Islet of Langerhans (tissue), 1 donor: Measurements from ENCODE around the gene GAD1.

Source experiments
- FAIRE-seq: peaks from one replicate; lab custom pipeline; 2011; peaks lifted over from hg19 to GRCh38; lab: Jason Lieb, UNC

Gene GAD1

DNA sequence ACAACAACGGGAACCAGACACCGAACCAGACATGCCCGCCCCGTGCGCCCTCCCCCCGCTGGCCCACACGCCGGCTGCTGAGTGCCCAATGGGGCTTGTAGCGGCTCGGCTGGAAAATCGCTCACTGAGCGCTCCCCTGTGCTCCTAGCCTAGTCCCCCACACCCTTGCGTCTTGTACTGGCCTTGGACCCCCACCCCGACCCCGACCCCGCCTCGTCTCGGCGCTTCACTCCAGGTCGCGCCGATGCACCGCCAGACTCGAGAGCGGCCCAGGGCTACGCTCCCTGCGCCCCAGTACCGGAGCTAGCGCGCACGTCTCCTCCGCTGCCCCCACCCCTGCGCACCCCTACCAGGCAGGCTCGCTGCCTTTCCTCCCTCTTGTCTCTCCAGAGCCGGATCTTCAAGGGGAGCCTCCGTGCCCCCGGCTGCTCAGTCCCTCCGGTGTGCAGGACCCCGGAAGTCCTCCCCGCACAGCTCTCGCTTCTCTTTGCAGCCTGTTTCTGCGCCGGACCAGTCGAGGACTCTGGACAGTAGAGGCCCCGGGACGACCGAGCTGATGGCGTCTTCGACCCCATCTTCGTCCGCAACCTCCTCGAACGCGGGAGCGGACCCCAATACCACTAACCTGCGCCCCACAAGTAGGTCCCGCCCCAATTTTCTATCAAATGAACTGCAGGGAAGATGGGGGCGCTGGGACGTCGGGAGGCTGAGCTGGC lies 1.5 kb downstream of the GAD1 start:
- no peak for FAIRE-seq

DNA sequence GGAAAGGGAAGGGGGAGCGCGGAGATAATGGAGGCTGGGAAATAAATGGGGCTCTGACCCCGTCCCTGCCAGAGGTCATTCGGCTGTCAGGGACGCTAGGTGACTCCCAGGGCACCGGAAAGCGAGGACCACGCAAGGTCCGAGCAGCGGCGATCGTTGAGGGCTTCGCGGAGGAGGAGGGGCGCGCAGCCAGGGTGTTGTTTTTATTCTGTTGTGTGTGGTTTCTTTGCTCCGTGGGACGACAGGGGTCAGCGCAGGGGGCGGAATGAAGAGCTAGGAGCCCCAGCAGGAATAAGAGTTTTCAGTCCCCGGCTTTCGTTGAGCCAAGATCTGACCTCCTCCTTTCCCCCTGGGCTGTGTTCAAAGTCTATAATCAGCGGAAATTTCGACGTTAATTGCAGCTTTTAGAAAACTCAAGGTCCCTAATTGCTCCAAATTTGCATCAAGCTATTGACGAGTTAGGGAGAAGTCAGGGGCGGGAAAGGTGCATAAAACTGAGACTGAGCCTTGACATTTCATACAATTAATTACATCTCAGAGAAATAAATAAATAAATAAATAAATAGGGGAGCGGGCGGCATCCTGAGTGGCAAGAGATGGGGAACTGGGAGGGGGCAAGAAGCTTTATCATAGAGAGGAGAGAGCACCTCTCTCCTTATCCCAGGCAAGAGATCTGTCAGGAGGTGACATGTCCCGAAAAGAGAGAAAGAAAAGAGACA lies 2.2 kb downstream of the GAD1 start:
- FAIRE-seq = no peak

DNA sequence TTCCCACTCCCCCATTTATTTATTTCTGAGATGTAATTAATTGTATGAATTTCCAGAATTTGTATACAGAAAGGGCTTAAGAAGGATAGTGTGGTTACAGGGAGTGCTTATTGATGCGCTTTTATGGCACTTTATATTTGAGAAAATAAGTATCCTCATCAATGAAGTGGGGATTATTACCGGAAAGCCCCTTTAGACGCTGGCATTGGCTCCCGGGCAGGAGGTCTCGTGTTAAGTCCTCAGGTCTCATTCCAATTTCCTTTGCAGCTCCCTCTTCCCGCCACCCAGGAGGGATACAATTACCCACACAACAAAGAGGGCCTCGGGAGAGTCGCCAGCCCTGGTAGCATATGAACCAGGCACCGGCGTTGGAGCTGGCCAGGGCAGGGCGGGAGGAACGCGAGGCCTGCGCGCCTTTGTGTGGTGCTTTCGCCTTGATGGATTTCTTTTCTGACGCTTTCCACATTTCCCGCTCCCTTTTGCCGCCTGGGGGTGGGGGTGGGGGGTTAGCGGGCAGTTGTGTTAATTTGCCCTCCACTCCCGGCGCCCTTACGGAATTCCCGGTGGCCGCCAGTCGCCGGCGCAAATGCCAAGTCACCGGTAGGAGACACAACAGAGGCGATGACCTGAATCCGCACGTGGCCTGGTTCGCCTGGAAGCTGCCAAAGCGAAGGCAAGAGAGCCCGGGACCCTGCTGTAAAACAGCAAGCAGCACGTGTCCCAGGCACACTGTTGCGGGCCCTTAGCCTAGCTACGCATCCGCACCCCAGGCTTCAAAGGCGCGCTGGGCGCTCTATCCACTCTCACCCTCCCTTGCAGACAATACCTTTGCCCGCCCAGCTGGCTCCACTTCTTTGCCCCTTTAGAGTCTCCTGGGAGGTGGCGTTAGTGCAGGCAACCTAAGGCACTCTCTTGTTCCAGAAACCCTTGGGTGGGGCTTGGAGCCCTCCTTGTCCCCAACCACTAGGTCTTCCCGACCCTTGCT lies 3.3 kb downstream of the GAD1 start:
- no peak for FAIRE-seq

DNA sequence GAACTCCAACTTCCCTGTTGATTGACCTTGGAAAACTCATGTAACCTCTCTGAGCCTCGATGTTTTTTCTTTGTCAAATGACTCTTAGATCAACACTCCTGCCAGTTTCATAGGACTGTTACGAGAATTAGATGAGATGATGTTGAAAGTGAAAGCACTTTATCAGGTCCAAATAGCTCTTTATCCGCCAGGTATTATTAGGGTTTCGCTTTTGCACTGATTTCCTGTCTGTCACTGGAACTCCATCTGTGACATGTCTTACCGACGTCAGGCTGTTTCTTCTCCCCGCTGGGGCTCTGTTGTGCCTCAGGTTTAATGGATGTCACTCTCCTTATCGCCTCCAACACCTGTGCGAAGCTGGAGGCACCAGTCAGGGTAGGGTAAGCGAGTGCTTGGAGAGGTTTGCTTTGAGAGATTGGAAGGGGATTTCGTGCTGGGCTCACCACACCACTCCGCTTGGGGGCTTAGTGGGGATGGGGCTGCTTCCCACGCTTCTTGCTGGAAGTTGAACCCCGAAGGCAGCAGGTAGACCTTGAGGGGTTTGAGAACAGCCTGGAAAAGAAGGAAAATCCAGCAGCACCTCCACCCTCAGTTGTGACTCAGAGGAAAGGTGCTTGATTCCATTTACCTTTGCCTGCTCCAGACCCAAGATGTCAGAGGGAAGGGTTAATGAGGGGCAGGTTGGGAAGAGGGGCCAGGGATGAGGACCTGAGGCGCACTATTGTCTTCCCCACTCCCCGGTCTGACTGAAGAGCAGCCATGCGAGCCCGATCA lies 4.3 kb downstream of the GAD1 start:
- FAIRE-seq = peak; percentile 5

DNA sequence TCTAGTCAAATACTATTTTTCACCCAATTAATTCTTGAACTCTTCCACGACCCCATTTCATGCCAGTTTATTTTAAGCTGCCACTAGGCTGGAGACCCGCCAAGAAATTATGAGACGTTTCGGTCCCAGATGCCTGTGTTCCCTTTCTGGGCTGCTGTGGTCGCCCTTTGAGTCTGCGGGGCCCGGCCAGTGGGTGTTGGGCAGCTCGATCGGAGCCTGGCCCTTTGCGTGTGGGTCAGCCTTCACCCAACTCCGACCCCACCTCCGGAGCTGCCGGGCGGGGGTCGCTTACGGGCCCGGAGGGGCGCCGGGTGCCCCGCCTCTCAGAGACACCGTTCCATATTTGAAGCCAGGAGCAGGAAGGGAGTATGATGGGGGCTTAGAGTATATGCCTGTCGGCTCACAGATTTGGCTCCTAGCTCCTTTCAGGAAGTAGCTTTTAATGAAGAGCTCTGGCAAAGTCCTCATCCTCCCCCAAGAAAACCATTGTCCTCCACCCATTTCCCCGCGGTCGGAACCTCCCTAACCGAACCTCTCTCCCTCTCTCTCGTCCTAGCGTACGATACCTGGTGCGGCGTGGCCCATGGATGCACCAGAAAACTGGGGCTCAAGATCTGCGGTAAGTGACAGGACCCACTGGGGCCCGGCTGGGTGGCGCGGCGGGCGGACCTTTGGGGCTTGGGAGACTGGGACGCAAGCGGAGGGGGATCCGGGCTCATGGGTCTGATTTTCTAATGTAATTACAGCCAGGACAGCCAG lies 5.0 kb downstream of the GAD1 start:
- no peak for FAIRE-seq

DNA sequence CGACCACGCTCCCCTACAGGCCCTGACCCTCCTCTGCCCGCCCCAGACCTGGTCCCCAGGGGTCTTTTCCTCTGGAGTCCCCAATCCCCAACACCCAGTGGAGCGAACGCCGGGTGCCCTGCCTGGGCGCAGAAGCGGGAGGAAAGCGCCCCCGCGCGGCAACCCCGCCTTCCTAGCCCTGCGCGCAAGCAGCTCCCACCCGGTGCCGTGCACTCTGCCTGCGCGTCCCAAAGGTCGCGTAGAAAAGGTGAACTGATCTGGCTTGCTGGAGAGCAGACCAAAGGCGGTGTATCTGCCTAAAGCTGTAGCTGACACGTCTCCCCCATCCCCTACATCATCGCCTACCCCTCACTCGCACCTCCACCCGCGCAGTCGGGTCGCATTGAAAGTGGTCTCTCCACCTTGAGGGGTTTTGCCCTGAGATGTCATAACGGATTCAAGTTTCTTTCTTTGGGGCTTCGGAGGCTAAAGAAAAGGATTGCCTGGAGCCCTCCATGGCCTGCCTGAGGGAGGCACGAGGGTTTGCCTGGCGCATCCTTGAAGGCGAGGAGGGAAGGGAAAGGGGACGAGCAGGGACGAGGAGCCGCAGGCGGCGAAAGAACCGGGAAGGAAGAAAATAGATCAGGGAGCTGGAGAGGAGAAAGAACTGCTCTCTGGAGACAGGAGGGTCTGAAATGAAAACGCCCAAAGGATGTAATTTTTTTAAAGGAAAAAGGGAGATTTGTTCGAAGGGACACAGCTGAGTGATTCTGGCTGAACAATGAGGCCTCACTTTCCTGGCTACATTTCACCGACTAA lies 5.8 kb downstream of the GAD1 start:
- no peak for FAIRE-seq

DNA sequence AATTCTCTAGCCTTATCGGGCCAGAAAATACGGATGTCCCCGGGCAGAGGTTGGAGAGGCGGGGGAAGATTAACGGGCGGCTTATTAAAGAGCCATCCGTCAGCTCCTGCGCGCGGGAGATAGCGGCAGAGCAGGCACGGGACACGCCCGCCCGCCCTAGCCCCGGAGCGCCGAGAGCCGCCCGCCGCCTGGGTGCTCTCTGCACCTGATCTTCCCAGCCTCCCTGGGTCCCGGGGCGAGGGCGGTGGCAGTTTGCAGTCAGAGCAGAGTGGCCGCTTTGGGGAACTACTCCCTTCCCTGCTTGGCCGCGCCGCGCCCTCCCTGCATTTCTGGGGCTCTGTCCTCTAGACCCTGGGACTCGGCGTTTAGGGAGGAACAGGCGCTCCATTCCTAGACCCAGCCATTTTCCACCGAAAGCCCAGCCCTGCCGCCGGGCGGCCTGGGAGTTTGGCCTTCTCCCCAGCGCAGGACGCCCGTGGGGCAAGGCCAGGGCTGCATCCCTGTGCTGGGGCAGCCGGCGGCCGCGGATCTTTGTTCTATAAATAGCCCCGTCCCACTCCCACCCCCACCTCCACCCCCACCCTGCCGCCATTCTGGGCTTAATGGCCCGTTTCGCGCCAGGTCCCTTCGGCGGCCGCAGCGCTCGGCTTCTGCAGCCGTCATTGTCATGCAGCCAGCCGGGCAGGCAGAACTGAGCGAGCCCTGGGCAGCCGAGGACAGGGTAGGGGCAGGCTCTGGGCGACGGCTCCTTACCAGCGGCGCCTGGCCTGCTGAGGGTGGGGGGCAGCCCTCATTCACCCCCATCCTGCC lies 6.6 kb downstream of the GAD1 start:
- no peak for FAIRE-seq

DNA sequence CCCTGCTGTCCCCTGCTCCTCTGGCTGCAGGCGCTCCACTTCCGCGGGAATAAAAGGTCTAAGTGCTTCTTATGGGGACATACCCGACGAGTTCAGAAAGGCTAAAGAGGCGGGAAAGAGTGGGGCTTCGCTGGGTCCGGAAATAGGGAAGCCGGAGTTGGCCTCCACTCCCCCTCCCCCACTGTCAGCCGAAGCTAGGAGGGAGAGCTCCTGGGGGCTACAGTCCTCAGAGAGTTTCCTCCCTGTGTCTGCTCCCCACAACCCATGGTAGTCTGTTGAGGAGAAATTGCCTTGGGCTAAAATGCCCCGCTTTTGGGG lies 7.2 kb downstream of the GAD1 start:
- FAIRE-seq = no peak

DNA sequence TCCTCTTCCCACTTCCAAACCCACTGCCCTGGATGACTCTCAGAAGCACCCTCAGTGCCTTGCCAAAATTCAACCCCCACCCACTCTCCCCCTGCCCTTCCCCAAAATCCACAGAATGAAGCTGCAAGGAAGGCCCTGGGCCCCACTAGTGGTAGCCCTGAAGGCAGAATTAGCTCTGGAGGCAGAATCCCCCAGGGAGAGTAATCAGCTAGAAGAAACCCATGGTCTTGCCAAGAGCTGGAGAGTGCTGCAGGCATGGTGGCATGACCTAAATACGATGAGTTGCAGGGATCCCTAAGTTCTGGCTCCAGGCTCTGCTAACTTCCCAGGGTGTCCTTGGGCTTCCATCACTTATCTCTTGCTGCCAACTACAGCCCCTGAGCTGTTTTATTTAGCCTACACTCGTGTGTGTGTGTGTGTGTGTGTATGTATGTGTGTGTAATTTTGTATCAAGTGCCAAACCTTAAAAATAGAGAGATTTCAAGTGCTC lies 7.9 kb downstream of the GAD1 start:
- no peak for FAIRE-seq

DNA sequence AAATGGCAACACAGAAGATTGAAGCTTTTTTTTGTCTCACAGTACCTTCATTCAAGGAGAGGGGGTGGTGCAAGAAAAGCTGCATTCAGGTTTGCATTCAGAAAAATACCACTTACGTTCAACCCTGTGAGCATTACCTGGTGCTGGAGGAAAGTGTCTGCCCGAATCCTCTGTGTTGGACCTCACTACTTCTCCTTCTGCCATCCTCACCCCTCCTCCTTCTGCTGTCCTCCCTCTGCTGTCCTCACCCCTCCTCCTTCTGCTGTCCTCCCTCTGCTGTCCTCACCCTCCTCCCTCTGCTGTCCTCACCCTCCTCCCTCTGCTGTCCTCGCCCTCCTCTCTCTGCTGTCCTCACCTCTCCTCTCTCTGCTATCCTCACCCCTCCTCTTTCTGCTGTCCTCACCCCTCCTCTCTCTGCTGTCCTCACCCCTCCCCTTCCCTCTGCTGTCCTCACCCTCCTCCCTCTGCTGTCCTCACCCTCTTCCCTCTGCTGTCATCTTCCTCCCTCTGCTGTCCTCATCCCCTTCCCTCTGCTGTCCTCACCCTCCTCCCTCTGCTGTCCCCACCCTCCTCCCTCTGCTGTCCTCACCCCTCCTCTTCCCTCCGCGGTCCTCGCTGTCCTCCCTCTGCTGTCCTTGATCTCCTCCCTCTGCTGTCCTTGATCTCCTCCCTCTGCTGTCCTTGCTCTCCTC lies 11.3 kb downstream of the GAD1 start:
- FAIRE-seq = no peak

DNA sequence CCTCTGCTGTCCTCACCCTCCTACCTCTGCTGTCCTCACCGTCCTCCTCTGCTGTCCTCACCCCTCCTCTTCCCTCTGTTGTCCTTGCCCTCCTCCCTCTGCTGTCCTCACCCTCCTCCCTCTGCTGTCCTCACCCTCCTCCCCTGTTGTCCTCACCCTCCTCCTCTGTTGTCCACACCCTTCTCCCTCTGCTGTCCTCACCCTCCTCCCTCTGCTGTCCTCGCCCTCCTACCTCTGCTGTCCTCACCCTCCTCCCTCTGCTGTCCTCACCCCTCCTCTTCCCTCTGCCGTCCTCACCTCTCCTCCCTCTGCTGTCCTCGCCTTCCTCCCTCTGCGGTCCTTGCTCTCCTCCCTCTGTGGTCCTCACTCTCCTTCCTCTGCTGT lies 11.8 kb downstream of the GAD1 start:
- FAIRE-seq = no peak

DNA sequence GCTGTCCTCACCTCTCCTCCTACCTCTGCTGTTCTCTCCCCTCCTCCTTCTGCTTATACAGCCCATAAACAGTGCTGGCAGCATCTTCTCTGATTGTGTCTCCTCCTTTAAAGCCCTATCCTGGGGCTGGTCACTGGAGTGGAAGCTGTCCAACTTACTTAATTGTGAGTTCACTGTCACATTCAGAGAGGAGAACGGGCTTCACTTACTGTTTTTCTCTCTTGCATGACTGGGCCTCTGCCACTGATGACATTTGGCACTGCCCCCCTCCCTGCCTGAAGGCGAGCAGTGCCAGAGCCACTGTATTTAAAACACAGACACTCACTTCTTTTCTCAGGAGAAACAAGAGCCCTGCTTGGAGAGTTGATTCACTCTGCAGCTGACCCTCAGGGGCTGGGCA lies 12.3 kb downstream of the GAD1 start:
- no peak for FAIRE-seq

DNA sequence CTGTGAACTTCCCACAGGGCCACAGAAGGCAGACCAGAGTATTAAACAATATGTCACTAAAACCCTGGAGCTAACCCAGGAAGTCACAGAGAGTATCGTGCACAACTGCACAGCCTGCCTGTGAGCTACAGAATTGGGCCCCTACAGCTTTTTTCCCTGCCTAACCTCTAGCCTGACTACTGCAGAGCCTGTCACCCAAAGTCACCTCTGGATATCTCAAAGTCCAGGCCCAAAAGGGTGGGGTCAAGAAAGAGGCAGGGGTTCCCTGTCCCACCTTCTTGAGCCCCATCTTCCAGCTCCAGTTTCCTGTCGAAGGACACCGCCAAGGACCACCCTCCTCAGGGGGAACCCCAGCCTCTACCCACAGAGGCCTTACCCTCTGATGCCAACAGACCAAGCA lies 13.5 kb downstream of the GAD1 start:
- no peak for FAIRE-seq

DNA sequence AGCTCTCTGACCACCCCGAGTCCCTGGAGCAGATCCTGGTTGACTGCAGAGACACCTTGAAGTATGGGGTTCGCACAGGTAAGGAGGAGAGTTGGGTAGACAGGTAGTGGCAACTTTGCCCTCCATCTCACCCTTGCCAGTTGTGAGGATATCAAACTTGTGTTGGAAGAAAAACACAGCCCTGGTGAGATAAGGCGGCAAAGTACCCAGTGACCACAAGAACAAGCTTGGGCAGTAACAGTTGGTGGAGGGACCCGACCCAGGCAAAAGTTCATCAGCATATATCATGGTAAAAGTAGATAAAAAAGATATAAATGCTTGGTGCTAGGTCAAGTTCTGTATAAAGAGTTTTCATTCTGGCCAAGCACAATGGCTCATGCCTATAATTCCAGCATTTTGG lies 14.4 kb downstream of the GAD1 start:
- FAIRE-seq = no peak

DNA sequence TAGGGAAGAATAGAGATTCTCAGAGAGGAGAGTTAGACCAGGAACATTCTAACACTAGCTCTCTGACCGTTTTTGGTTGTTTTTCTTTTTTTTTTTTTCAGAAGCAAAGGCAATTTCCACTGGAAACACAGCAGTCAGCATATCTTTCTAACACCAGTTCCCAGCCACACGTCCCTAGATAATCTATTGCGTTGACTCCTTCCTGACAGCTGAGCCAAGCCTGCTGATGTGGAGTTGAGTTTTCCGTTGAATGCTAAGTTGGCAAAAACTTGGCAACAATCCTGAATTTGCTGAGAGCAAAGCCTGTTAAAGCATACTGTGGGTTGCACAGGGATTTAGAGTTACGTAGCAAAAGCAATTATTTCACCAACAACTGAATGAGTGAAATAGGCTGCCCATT lies 19.3 kb downstream of the GAD1 start:
- FAIRE-seq = no peak

DNA sequence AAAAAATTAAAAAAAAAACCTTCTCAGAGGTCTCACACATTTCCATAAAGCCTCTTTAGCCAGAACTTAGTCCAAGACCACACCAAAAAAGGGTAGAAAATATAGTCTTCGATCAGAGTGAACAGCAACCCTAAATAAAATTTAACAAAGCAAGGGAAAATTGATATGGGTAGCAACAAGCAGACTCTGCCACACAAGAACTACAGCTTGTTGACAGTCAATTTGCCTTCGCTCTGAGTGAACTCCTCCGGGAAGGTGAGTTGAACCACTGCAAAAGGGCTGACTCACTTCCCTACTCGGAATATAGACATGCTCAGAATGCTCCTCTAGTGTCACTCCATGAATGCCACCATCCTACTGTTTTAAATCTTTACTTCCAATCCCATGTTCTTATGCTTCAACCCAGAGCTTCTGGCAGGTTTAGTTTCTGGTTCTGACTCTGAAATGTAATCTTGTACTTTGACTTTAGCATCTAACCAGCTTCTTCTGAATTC lies 24.1 kb downstream of the GAD1 start:
- FAIRE-seq = no peak

DNA sequence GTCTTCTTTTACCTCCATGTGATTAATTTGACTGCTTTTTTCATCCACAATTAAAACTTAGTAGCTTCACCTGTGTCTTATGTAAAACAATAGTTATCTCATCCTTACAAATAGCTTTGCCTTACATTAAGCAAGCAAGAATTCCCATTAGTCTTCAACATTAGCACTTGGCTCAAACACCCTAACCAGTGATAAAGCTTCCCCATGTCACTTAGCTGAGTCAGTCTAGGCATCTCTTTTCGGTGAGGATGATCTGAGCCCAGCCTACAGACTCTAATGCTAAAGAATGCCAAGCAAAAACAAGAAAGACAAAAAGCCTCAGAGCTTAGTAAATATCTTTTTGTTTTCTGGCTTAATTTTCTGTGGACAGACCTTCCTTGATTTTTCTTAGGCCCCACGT lies 26.1 kb downstream of the GAD1 start:
- FAIRE-seq = no peak

DNA sequence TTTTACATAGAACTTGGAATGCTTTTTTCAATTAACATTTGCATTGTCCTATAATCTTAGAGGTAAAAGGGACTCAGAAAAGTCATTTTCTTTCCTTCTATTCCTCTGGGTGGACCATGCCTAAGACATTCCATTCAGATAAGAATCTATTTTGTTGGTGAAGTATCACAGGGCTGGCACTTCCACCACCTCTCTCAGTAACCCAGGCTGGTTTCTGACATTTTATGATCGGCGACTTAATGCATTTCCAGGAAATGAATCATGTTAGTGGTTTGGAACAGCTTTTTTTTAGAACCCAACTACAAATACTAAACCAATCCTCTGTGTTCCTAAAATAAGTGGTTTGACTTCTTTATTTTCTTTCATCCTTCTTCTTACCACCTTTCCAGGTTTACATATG lies 27.0 kb downstream of the GAD1 start:
- FAIRE-seq = no peak

DNA sequence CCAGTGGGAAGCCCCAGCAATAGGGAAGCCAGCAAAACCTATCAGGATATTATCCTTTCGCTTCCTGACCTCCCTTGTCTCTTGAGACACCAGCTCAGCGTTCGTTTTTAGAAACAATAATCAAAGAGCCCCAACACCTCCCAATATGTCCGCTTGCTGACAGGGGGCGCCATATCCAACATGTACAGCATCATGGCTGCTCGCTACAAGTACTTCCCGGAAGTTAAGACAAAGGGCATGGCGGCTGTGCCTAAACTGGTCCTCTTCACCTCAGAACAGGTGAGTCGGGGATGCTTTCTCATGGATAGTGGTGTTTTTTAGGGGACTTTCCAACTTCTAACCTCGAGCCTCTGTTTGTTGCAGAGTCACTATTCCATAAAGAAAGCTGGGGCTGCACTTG lies 28.7 kb downstream of the GAD1 start:
- no peak for FAIRE-seq
